Karpas-422 (cell line): ENCODE data around the gene C1QTNF5. TPM values are rescaled to one million over a fixed set of nuclear protein-coding genes. Genes with fewer than 3 reads are reported as not detected.

Source experiments
- DNase-seq: peaks from one replicate; pipeline ENCODE4 v3.0.0-alpha.2; 2015
- H2AFZ ChIP-seq: fragments of 200-600 bp; sonication (generic); 2 replicates; pipeline ENCODE4 v1.6.1; 2014; ENCODE audit warnings: antibody characterized with exemption, low read length, mixed read lengths
- H3K27ac ChIP-seq: fragments of 200-600 bp; sonication (generic); 2 replicates; pipeline ENCODE4 v1.5.1; 2014; ENCODE audit warnings: mild to moderate bottlenecking, low read length, moderate library complexity
- H3K27me3 ChIP-seq: fragments of 200-600 bp; sonication (generic); 2 replicates; pipeline ENCODE4 v1.6.1; 2014; ENCODE audit warnings: low read length, mixed read lengths
- H3K36me3 ChIP-seq: fragments of 200-600 bp; sonication (generic); 2 replicates; pipeline ENCODE4 v1.6.1; 2014; ENCODE audit warnings: low read length, mixed read lengths; ENCODE audit not compliant: insufficient read depth
- H3K4me1 ChIP-seq: fragments of 200-600 bp; sonication (generic); 2 replicates; pipeline ENCODE4 v1.6.1; 2014; ENCODE audit warnings: mild to moderate bottlenecking, low read length, mixed read lengths
- H3K4me2 ChIP-seq: fragments of 200-600 bp; sonication (generic); 2 replicates; pipeline ENCODE4 v1.6.1; 2014; ENCODE audit warnings: low read length, low read depth, mild to moderate bottlenecking; ENCODE audit not compliant: poor library complexity, severe bottlenecking
- H3K4me3 ChIP-seq: fragments of 200-600 bp; sonication (generic); 2 replicates; pipeline ENCODE4 v1.5.1; 2014; ENCODE audit warnings: mild to moderate bottlenecking, antibody characterized with exemption, low read length, mixed read lengths
- H3K79me2 ChIP-seq: fragments of 200-600 bp; sonication (generic); 2 replicates; pipeline ENCODE4 v1.6.1; 2014; ENCODE audit warnings: mild to moderate bottlenecking, low read length, mixed read lengths
- H3K9ac ChIP-seq: fragments of 200-600 bp; sonication (generic); 2 replicates; pipeline ENCODE4 v1.6.0; 2014; ENCODE audit warnings: low read length
- H3K9me2 ChIP-seq: fragments of 200-600 bp; sonication (generic), shearing (Covaris generic); replicated peaks from 2 replicates; pipeline ENCODE4 v1.6.0; 2014; ENCODE audit warnings: mild to moderate bottlenecking, low read length, moderate library complexity; ENCODE audit not compliant: insufficient read depth
- H3K9me3 ChIP-seq: fragments of 300-700, 200-600 bp; sonication (generic); 2 replicates; pipeline ENCODE4 v1.6.1; 2014; ENCODE audit warnings: low read length, mixed read lengths
- H4K20me1 ChIP-seq: fragments of 200-600 bp; sonication (generic); 2 replicates; pipeline ENCODE4 v1.6.1; 2014; ENCODE audit warnings: mild to moderate bottlenecking, antibody characterized with exemption, low read length, low read depth; ENCODE audit not compliant: insufficient read depth
- total RNA-seq: library from RNA; depleted of rRNA; stranded (reverse); fragments of >200 nt; shearing (Covaris generic); gene quantifications from 2 replicates; pipeline ENCODE4 v1.2.3, GENCODE V29; 2014; ENCODE audit warnings: low replicate concordance

C1QTNF5 gene
- total RNA-seq, 1 experiment from 2014 or later = not detected

DNA sequence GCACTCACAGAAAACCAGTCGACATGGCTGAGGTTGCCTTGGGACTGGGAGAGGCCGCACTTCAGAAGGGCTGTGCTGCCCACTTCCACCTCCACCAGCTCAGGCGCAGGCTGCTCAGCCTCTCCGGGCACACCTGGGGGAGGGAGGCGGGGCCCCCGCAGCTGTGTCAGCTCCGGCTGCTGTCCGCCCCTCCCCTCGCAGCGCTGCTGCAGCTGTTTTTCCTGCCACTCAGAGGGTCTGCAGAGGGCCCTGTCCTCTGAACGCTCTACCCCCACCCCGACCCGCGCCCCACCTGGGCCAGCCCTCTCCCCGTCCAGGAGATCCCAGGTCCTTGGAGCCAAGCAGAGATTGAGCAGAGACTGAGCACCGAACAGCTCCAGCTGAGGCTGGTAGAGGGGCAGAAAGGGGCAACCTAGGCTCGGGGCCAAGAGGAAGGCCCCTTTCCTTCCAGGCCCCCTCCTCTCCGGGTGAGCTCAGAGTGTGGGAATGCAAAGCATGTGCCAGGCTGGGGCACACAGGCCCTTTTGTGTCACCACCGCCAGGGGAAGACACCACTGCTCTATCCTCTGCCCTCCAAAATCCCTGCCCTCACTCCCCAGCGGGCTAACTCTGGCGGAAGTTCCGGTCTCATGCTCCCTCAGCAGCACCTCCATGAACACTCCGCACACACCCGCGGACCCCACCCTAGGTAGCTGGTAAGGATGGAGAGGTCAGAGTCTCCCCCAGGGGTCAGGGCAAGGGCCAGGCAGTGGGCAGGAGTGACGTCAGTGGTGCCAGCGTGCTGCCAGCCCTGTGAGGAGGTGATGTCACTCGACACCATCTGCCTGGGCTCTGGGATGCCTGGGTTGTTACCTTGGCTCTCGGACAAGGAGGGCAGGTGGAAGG, 25.3 kb downstream of the C1QTNF5 start:
- Histone ChIP-seq H3K36me3 (no peaks in the 10 kb centered on the region), H3K9me3 (no peaks in the 10 kb centered on the region), H3K79me2 (no peaks in the 10 kb centered on the region), H3K9ac (peak overlapping the region; percentile 54), H3K4me1 (peaks cover 43% of the 10 kb centered on the region), H3K4me2 (peak overlapping the region; percentile 78), H4K20me1 (no peaks in the 10 kb centered on the region), H3K27me3 (no peaks in the 10 kb centered on the region), H3K9me2 (no peaks in the 10 kb centered on the region), H2AFZ (no peak overlapping the region; the same call in 1 of the 2 replicates), H3K4me3 (peak overlapping the region; percentile 65), H3K27ac (no peak overlapping the region)
- peak; percentile 71 for DNase-seq

DNA sequence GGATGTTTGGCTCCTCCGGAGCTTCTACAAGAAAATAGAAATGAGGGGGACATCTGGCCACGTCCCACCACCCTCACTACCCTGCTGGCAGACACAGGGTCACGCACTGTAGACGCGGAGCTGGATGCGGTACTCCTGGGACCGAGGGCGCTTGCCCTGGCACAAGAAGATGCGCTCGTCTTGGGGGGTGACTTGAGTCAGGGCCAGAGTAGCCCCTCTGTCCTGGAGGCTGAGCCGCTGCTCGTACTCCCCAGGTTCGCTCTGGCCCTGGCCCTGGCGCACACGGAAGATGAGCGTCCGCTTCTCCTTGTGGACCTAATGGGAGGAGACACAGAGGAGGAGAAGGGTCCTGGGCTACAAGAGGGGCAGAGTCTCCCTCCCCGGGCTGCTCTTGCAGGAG, 26.0 kb downstream of the C1QTNF5 start:
- H3K27me3 ChIP-seq = no peaks in the 10 kb centered on the region
- no peak overlapping the region for H2AFZ ChIP-seq
- H3K9ac ChIP-seq = no peak overlapping the region

DNA sequence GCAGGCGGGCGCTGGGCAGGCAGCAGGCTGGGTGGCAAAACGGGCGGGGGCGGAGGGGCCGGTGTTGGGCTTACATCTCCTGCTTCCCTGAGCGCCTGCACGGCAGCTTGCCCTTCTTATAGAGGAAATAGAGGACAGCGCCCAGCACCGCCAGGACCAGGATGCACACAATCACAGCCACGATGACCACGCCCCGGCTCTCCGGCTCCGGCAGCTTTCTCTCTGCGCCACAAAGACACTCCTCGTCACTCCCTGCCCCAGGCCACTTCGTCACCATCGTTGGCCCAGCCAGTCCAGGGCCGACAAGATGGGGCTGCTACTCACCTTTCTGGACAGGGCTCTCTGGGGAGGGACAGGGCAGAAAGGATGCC, 30.0 kb downstream of the C1QTNF5 start:
- no peaks in the 10 kb centered on the region for H3K9me2 ChIP-seq
- no peak for DNase-seq
- H3K4me2 ChIP-seq = no peak overlapping the region
- H3K9me3 ChIP-seq = no peaks in the 10 kb centered on the region
- H4K20me1 ChIP-seq = no peaks in the 10 kb centered on the region
- H3K9ac ChIP-seq = no peak overlapping the region
- H3K27me3 ChIP-seq = no peaks in the 10 kb centered on the region
- no peaks in the 10 kb centered on the region for H3K36me3 ChIP-seq
- H3K4me3 ChIP-seq = no peak overlapping the region
- H3K79me2 ChIP-seq = no peaks in the 10 kb centered on the region
- H3K27ac ChIP-seq = no peak overlapping the region
- peaks cover 10% of the 10 kb centered on the region for H3K4me1 ChIP-seq
- no peak overlapping the region for H2AFZ ChIP-seq

More for the DNA sequence above, 26.0 kb downstream of the C1QTNF5 start:
- H3K79me2 ChIP-seq = no peaks in the 10 kb centered on the region
- peak overlapping the region; percentile 78 for H3K4me2 ChIP-seq
- no peak overlapping the region for H3K4me3 ChIP-seq
- no peaks in the 10 kb centered on the region for H3K9me2 ChIP-seq
- peaks cover 40% of the 10 kb centered on the region for H3K4me1 ChIP-seq
- no peak for DNase-seq
- H4K20me1 ChIP-seq = no peaks in the 10 kb centered on the region
- H3K27ac ChIP-seq = no peak overlapping the region
- H3K36me3 ChIP-seq = no peaks in the 10 kb centered on the region
- no peaks in the 10 kb centered on the region for H3K9me3 ChIP-seq

DNA sequence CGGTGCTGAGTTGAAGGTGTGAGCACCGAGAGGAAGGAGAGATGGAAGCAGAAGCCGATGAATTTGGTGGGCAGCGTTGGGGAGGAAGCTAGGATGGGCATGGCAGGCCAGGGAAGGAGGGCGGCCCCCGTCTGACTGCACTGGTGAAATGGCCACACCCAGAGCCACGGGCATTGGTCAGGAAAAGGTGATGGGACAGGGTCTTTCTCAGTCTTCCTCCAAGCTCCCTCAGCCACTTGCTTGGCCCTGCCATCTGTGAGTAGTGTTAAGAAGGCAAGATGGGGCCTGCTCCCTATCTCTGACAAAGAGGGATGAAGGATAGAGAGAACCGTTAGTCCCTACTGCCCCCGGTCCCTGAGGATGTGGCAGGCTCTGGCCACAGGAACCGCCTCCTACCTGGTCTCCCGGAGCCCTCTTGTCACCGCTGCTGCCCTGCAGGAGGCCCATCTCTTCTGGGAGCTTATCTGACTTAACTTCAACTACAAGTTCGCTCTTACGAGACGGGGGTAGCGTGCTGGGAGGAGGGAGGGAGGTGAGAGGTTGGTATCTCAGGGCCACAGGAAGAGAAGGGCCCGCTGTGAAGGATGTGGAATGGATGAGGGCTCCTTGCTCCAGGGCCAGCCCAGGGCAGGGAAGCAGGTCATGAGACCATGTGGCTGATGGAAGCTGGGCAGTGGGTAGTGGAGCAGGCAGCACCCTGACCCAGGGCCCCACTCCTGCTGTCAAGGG, 30.6 kb downstream of the C1QTNF5 start:
- Histone ChIP-seq H3K4me2 (no peak overlapping the region), H3K4me1 (peaks cover 5% of the 10 kb centered on the region), H3K36me3 (no peaks in the 10 kb centered on the region), H4K20me1 (no peaks in the 10 kb centered on the region), H3K9me2 (no peaks in the 10 kb centered on the region), H3K9me3 (no peaks in the 10 kb centered on the region), H2AFZ (no peak overlapping the region), H3K9ac (no peak overlapping the region), H3K27me3 (no peaks in the 10 kb centered on the region), H3K4me3 (no peak overlapping the region), H3K79me2 (no peaks in the 10 kb centered on the region), H3K27ac (no peak overlapping the region)
- no peak for DNase-seq

DNA sequence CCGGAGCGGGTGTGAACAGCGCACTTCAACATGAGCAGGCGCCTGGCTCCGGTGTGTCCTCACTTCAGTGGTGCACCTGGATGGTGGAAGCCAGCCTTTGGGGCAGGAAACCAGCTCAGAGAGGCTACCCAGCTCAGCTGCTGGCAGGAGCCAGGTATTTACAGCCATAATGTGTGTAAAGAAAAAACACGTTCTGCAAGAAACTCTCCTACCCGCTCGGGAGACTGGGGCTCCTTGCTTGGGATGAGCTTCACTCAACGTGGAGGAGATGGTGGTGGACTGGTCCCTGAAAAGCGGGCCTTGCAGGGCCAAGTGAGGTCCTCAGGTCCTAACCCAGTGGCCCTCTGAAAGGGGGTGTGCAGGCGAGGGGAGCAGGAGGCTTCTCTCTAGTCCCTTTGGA, 31.3 kb downstream of the C1QTNF5 start:
- H3K27me3 ChIP-seq = no peaks in the 10 kb centered on the region
- H3K4me1 ChIP-seq = no peaks in the 10 kb centered on the region
- H2AFZ ChIP-seq = no peak overlapping the region
- H3K4me2 ChIP-seq = no peak overlapping the region
- no peaks in the 10 kb centered on the region for H4K20me1 ChIP-seq
- no peak overlapping the region for H3K27ac ChIP-seq
- H3K36me3 ChIP-seq = no peaks in the 10 kb centered on the region
- no peaks in the 10 kb centered on the region for H3K79me2 ChIP-seq
- no peaks in the 10 kb centered on the region for H3K9me3 ChIP-seq
- H3K9ac ChIP-seq = no peak overlapping the region
- DNase-seq = peak; percentile 14
- no peak overlapping the region for H3K4me3 ChIP-seq
- H3K9me2 ChIP-seq = no peaks in the 10 kb centered on the region

DNA sequence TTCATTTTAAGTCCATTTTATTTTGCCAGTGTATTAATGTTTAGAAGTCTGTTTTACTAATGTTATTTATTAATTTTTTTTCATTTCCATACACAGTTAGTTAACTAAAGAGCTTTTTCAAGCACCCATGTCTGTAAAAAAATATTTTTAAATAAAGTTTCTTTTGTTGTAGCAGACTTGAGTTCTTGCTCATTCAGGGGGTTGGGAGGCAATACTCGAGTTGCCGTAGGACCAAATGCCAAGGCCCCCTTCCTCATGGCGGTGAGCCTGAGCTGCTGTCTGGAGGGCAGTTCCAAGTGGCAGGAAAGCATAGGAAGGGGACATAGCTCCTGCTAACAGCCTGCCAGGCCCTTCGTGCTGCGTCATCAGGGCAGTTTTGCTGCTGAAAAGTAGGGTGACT, 32.7 kb downstream of the C1QTNF5 start:
- Histone ChIP-seq H3K9me2 (no peaks in the 10 kb centered on the region), H3K4me1 (no peaks in the 10 kb centered on the region), H3K9me3 (no peaks in the 10 kb centered on the region), H3K27me3 (no peaks in the 10 kb centered on the region), H3K9ac (no peak overlapping the region), H4K20me1 (no peaks in the 10 kb centered on the region), H2AFZ (no peak overlapping the region), H3K36me3 (no peaks in the 10 kb centered on the region; the same call in 1 of the 2 replicates), H3K4me2 (no peak overlapping the region), H3K4me3 (no peak overlapping the region), H3K27ac (no peak overlapping the region), H3K79me2 (no peaks in the 10 kb centered on the region)
- DNase-seq = peak; percentile 11

DNA sequence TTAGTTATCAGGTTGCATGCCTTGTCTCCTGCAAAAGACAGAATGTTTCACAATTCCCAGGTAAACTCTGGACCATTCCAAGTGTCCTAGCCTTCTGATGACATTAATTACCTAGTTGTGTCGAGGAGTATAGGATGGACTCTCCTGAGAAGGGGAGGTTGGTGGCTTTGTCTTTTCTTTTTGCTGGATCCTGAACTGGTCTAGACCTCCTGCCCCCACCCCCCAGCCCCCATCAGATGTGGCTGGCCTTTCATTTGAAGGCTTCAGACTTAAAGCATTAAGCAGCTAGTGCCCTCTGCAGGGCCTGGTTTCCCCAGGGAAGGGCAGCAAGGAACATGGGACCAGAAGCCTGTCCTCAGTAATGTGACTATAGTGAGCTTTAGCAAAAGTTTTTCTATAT, 33.5 kb downstream of the C1QTNF5 start:
- Histone ChIP-seq H3K4me3 (no peak overlapping the region), H3K4me1 (no peaks in the 10 kb centered on the region), H3K9me3 (no peaks in the 10 kb centered on the region), H3K4me2 (no peak overlapping the region), H3K36me3 (no peaks in the 10 kb centered on the region; the same call in 1 of the 2 replicates), H3K27ac (no peak overlapping the region), H4K20me1 (no peaks in the 10 kb centered on the region), H3K27me3 (no peaks in the 10 kb centered on the region), H3K9me2 (no peaks in the 10 kb centered on the region), H2AFZ (no peak overlapping the region), H3K79me2 (no peaks in the 10 kb centered on the region), H3K9ac (no peak overlapping the region)
- DNase-seq = peak; percentile 36

DNA sequence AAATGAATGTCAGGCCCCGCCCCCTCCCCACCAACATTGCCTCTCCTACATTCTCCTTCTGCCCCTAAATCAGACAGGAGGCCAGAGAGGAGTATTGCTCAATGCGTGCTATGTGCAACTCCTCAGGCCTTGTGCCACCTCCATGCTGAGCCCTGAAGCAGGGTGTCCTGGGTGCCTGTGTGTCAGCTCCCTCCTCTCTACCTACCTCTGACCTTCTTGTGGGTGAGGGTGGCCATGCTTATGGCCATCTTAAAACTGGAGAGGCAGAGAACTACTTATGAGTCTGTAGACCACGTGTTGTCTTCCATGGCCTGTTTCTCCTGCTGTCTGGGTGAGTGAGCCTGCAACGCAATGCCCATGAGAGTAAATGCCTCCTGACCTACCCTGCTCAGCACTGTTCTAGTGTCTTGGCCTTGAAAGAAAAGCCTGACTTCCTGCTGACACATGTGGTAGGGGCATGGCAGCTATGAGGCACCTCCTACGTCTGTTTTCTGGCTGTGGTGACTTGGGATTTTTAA, 34.3 kb downstream of the C1QTNF5 start:
- H3K9me3 ChIP-seq = no peaks in the 10 kb centered on the region
- no peak overlapping the region for H3K4me3 ChIP-seq
- no peak overlapping the region for H3K4me2 ChIP-seq
- H3K36me3 ChIP-seq = no peaks in the 10 kb centered on the region; the same call in 1 of the 2 replicates
- no peak overlapping the region for H2AFZ ChIP-seq
- no peaks in the 10 kb centered on the region for H3K79me2 ChIP-seq
- DNase-seq = no peak
- H3K4me1 ChIP-seq = no peaks in the 10 kb centered on the region
- no peaks in the 10 kb centered on the region for H4K20me1 ChIP-seq
- H3K27ac ChIP-seq = no peak overlapping the region
- no peaks in the 10 kb centered on the region for H3K9me2 ChIP-seq
- no peak overlapping the region for H3K9ac ChIP-seq
- no peaks in the 10 kb centered on the region for H3K27me3 ChIP-seq
